GM21528 (cell line): Measurements from ENCODE around the gene SNF8.

Source experiments
- ATAC-seq: cut with Tn5 transposase; IDR thresholded peaks from one replicate; pipeline ENCODE4 v1.9.1; 2021; ENCODE audit warnings: mild to moderate bottlenecking, moderate library complexity; ENCODE audit not compliant: unreplicated experiment, low FRiP score

SNF8 gene

DNA sequence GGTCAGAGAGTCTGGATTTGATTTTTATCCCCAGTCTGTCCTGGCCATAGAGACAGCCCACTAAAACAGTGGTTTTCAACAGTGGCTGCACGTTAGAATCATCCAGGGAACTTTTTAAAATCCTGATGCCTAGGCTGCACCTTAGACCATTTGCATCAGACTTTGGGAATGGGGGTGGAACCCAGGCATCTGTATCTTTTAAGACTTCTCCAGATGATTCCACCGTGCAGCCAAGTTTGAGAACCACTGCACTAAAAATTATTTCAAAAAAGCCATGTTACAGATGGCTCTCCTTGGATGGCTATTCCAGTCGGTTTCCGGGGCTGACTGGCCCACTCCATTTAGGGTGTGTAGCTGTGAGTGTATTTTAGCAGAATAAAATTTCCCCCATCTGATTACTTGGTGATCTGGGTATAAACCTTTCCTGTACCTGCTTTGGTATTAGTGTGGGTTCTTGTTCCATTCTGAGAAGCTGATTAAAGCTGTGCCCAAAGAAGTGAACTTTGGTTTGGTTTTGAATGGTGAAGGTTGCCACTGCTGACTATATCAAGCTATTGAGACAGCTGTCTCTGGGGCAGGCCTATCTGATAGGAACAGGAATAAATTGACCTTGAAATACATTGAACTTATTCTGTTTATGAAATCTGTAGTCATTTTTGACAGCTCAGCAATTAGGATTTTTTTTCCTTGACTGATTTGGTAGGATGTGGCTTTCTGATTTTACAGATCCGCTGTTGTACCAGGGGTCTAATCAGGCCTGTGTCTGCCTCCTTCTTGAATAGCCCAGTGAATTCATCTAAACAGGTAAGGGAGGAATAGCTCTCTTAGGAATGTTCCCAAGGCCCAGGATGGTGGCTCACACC lies 50.8 kb downstream of the SNF8 start:
- no peak for ATAC-seq

DNA sequence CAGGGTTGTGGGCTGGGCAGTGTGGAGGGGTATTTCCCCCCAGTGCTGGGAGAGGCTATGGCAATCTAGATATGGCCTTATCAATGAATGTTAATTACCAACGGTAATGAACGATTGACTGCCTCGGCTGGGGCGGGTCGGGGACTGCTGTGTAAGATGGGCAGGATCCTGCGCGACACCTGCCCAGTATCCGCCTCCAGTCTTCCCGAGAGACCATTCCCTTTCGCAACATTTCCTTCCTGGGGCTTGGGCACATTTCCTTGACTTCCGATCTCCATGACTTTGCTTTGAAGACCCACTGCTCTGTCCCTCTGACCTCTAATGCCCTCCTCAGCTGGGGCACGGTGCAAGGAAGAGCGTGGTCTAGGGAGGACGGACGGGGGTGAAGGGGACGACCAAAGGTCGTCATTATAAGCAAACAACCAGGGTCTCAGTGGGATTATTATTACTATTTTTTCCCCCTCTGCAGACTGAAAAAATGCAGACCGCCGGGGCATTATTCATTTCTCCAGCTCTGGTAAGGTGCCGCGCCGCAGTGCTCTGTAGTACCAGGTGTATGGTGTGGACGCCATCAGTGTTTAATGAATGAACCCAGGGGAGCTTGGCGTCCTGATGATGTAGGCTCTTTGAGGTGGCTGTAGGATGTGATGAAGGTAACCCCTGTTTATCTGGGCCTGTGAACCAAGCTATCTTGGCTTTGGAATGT lies 51.5 kb downstream of the SNF8 start:
- no peak for ATAC-seq

DNA sequence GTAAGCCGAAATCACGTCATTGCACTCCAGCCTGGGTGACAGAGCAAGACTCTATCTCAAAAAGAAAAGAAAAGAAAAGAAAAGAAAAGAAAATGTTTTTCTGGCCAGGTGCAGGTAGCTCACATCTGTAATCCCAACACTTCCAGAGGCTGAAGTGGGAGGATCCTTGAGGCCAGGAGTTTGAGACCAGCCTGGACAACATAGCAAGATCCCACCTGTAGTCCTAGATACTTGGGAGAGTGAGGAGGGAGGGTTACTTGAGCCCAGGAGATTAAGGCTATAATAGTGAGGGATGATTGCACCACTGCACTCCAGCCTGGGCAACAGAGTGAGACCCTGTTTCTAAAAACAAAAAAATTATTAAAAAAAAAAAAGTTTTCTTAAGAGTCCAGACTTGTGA lies 54.6 kb downstream of the SNF8 start:
- ATAC-seq, result no peak

- ATAC-seq, result no peak
Observed at GRCh38 chr17:48883171-48883570, 61.5 kb downstream of the SNF8 start.

DNA sequence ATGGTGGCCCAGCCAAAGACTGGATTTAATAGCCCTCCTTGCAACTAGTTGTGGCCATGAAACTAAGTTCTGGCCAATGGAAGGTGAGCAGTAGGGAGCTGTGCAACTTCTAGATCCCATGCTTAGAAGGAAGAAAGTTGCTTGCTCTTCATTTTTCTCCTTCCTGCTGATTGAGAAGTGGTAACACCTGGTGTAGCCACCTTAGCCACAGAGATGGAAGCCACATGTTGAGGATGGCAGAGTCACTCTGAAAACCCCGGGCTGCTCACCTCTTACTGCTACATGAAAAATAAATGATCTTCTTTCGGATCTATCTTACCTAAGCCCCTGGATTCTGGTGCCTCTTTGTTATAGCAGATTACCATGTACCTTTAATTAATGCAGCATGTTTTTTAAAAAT lies 62.4 kb downstream of the SNF8 start:
- no peak for ATAC-seq
